Astrocyte (in vitro differentiated cells and primary cell): ENCODE data around the gene PJVK.

ENCODE experiments used
- EZH2 ChIP-seq: IDR thresholded peaks from 2 replicates; pipeline ENCODE4 v1.6.1; 2012; ENCODE audit warnings: mild to moderate bottlenecking, low read length, inconsistent platforms; ENCODE audit not compliant: insufficient read depth
- TF ChIP-seq, protein P1 (sequence below): IDR thresholded peaks from 2 replicates; pipeline ENCODE4 v1.5.1; 2011; ENCODE audit warnings: low read depth, mild to moderate bottlenecking, inconsistent platforms, low read length, moderate library complexity; ENCODE audit not compliant: insufficient read depth

DNA sequence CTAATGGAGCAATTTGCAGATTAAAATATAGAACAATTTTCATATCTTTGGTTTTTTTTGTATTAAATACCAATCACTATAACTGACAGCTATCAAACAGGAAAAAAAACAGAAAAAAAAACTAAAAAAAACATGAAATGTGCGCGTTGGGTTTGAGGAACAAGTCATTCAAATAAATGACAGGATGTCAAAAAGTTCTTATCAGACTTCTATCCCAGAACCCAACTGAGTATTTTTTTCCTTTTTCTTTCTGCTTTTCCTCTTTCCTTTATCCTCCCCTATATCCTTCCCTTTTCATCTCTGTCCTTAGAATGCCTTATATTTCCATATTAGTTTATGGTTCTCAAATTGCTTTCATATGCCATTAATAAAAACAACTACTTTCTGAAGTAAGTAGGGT lies 14.5 kb upstream of the PJVK start:
- TF ChIP-seq, protein P1, sequence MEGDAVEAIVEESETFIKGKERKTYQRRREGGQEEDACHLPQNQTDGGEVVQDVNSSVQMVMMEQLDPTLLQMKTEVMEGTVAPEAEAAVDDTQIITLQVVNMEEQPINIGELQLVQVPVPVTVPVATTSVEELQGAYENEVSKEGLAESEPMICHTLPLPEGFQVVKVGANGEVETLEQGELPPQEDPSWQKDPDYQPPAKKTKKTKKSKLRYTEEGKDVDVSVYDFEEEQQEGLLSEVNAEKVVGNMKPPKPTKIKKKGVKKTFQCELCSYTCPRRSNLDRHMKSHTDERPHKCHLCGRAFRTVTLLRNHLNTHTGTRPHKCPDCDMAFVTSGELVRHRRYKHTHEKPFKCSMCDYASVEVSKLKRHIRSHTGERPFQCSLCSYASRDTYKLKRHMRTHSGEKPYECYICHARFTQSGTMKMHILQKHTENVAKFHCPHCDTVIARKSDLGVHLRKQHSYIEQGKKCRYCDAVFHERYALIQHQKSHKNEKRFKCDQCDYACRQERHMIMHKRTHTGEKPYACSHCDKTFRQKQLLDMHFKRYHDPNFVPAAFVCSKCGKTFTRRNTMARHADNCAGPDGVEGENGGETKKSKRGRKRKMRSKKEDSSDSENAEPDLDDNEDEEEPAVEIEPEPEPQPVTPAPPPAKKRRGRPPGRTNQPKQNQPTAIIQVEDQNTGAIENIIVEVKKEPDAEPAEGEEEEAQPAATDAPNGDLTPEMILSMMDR, result no peak
- no peak for TF ChIP-seq EZH2
